Stimulated activated naive B cell treated with anti-CD40 and anti-IgM and Interleukin-4, amounts not matched to agents 10 μg/mL and 1 μg/mL and 100 μg/mL, for 72 hours (primary cell): ENCODE results near the gene DYNLRB1.
A peak's percentile ranks its signal among the peaks of the same experiment; 100 is the strongest.
"Not testable (repeated sequence)": the region's sequence is repeated elsewhere in the genome, so short reads cannot be mapped to it uniquely, and the experiment has no call there.

Experiments used
- ATAC-seq, 2 donors: fragments of 150-1000 bp; cut with Tn5 transposase; replicated peaks; 2 replicates each; pipeline ENCODE4 v1.10.0; 2021; ENCODE audit warnings: moderate library complexity in 1 of 2
- DNase-seq: peaks from one replicate; pipeline ENCODE4 v3.0.0; 2021
- H3K27ac Mint-ChIP-seq: one replicate; pipeline ENCODE4 v1.8.0; 2022; ENCODE audit warnings: mild to moderate bottlenecking, mixed read lengths
- H3K27me3 Mint-ChIP-seq, 2 donors: one replicate each; pipeline ENCODE4 v1.8.0; 2022; ENCODE audit warnings: mixed read lengths in 2 of 2
- H3K36me3 Mint-ChIP-seq, 2 donors: one replicate each; pipeline ENCODE4 v1.8.0; 2022; ENCODE audit warnings: mixed read lengths in 2 of 2, mild to moderate bottlenecking in 1 of 2
- H3K4me1 Mint-ChIP-seq, 2 donors: one replicate each; pipeline ENCODE4 v1.8.0; 2022; ENCODE audit warnings: mixed read lengths in 2 of 2, mild to moderate bottlenecking in 1 of 2
- H3K4me3 Mint-ChIP-seq, 2 donors: one replicate each; pipeline ENCODE4 v1.8.0; 2022; ENCODE audit warnings: mild to moderate bottlenecking in 2 of 2, mixed read lengths in 2 of 2, moderate library complexity in 1 of 2
- H3K9me3 Mint-ChIP-seq, 2 donors: one replicate each; pipeline ENCODE4 v1.8.0; 2022; ENCODE audit warnings: mixed read lengths in 2 of 2, mild to moderate bottlenecking in 1 of 2

DYNLRB1 gene

DNA sequence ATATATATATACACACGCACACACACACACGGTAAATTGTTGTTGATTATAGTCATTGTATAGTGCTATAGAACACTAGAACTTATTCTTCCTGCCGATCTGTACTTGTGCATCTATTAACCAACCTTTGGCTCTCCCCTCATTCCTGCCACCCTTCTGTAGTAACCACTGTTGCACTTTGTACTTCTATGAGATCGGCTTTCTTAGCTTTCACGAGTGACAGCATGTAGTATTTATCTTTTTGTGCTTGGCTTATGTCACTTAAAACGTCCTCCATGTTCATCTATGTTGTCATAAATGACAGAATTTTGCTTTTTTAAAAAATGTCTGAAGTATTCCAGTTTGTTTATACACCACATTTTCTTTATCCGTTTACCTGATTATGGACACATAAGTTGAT is 20.9 kb upstream of the DYNLRB1 start:
- DNase-seq (no peak), ATAC-seq (no peak)
- Mint-ChIP-seq H3K4me1 (peaks cover 11 to 27% of the 10 kb centered on the region in 2 donors), H3K27me3 (no peaks in the 10 kb centered on the region), H3K27ac (no peak overlapping the region), H3K36me3 (peaks cover 66 to 72% of the 10 kb centered on the region in 2 donors), H3K9me3 (peaks cover 2 to 12% of the 10 kb centered on the region in 2 donors), H3K4me3 (no peak overlapping the region)

DNA sequence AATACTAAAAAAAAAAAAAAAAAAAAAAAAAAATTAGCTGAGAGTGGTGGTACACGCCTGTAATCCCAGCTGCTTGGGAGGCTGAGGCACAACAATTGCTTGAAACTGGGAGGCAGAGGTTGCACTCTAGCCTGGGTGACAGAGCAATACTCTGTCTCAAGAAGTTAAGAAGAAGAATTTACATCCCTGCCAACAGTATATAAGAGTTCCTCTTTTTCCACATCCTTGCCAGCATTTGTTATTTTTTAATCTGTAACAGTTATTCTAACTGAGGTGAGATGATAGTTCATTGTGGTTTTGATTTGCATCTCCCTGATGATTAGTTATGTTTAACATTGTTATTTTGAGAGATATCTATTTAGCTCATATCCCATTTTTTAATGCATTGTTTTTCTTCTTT is 20.3 kb upstream of the DYNLRB1 start:
- Mint-ChIP-seq H3K27me3 (no peaks in the 10 kb centered on the region), H3K9me3 (peaks cover 8 to 15% of the 10 kb centered on the region in 2 donors), H3K4me1 (peaks cover 11 to 27% of the 10 kb centered on the region in 2 donors), H3K27ac (no peak overlapping the region), H3K36me3 (peaks cover 68 to 72% of the 10 kb centered on the region in 2 donors), H3K4me3 (no peak overlapping the region)
- ATAC-seq (no peak), DNase-seq (no peak)

DNA sequence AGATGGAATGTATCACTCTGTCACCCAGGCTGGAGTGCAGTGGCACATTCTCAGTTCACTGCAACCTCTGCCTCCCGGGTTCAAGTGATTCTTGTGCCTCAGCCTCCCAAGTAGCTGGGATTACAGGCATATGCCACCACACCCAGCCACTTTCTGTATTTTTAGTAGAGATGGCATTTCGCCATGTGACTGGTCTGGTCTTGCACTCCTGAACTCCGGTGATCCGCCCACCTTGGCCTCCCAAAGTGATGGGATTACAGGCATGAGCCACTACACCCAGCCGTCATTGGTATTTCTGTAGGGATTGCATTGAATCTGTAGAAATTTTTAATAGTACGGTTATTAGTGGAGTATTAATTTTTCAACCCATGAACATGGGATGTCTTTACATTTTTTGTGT is 18.6 kb upstream of the DYNLRB1 start:
- not testable (repeated sequence) for H3K27me3 Mint-ChIP-seq, H3K27ac Mint-ChIP-seq, ATAC-seq, DNase-seq, H3K4me3 Mint-ChIP-seq
- H3K36me3 Mint-ChIP-seq: peaks cover 68 to 73% of the 10 kb centered on the region in 2 donors
- peaks cover 8 to 15% of the 10 kb centered on the region in 2 donors for H3K9me3 Mint-ChIP-seq
- peaks cover 11 to 27% of the 10 kb centered on the region in 2 donors for H3K4me1 Mint-ChIP-seq

DNA sequence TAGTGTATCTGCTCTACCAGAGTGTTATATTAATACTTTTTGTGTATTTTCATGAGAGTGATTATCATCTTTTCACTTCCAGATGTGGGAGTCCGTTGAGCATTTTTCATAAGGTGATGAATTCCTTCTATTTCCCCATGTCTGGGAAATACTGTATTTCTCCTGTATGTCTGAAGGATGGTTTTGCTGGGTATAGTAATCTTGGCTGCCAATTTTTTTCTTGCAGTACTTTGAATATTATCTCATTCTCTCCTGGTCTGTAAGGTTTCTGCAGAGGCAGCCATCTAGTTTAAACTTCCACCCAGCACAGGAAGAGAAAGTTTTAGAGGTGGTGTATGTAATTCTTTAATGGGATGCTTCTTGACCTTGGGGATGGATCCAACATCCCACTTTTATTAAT is 15.4 kb upstream of the DYNLRB1 start:
- H3K27me3 Mint-ChIP-seq: no peaks in the 10 kb centered on the region
- H3K27ac Mint-ChIP-seq: peak overlapping the region; percentile 27
- H3K36me3 Mint-ChIP-seq: peaks cover 52 to 53% of the 10 kb centered on the region in 2 donors
- peaks cover 4 to 7% of the 10 kb centered on the region in 2 donors for H3K4me1 Mint-ChIP-seq
- DNase-seq: no peak
- no peak for ATAC-seq
- H3K9me3 Mint-ChIP-seq: peaks cover 8 to 15% of the 10 kb centered on the region in 2 donors
- H3K4me3 Mint-ChIP-seq: no peak overlapping the region

DNA sequence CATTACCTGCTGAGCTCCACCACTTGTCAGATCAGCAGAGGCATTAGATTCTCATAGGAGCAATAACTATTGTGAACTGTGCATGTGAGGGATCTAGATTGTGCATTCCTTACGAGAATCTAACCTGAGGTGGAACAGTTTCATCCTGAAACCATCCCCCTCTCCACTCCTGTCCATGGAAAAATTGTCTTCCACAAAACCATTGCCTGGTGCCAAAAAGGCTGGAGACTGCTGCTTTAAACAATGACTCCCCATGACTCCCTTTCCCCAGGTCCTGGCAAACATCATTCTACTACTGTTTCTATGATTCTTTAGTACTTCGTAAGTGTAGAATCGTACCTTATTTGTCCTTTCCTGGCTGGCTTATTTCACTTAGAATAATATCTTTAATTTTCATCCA is 9.7 kb upstream of the DYNLRB1 start:
- no peaks in the 10 kb centered on the region for H3K4me1 Mint-ChIP-seq
- H3K9me3 Mint-ChIP-seq: no peaks in the 10 kb centered on the region
- no peak overlapping the region for H3K4me3 Mint-ChIP-seq
- no peak for DNase-seq
- no peak for ATAC-seq
- H3K36me3 Mint-ChIP-seq: peaks cover 21 to 35% of the 10 kb centered on the region in 2 donors
- H3K27me3 Mint-ChIP-seq: no peaks in the 10 kb centered on the region
- no peak overlapping the region for H3K27ac Mint-ChIP-seq

DNA sequence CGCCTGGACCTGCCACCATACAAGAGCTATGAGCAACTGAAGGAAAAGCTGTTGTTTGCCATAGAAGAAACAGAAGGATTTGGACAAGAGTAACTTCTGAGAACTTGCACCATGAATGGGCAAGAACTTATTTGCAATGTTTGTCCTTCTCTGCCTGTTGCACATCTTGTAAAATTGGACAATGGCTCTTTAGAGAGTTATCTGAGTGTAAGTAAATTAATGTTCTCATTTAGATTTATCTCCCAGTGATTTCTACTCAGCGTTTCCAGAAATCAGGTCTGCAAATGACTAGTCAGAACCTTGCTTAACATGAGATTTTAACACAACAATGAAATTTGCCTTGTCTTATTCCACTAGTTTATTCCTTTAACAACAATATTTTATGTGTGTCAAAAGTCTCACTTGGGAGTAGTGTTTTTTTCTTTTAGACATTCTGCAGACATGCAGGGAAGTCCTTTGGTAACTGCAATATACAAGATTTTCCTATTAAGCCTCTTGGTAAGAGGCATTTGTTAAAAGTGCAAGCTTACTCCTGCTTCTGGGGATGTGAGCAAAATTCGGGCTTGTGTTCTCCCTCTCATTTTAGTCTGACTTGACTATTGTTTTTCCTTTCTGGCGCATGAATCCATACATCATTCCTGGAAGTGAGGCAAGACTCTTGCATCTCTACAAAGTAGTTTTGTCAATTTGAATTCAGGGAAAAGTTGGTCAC is 8.4 kb upstream of the DYNLRB1 start:
- H3K27ac Mint-ChIP-seq: no peak overlapping the region
- H3K4me1 Mint-ChIP-seq: no peaks in the 10 kb centered on the region
- H3K27me3 Mint-ChIP-seq: no peaks in the 10 kb centered on the region
- peaks cover 21 to 31% of the 10 kb centered on the region in 2 donors for H3K36me3 Mint-ChIP-seq
- no peak for ATAC-seq
- DNase-seq: no peak
- H3K9me3 Mint-ChIP-seq: no peaks in the 10 kb centered on the region
- no peak overlapping the region for H3K4me3 Mint-ChIP-seq

DNA sequence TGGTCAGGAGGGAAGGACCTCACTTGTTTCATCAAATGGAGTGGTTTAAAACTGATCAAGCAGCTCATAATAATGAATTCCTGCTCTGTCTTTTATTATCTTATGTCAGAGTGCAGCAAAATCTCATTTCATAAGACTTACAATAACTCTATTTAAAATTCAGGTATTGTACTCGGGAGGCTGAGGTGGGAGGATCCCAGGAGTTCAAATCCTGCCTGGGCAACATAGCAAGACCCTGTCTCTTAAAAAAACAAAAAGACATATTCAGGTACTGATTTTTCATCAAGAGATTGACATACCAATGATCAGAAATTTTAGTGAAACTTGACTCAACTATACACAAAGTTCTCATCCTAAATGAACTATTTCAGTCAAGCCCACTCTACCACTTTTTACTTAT is 5.6 kb upstream of the DYNLRB1 start:
- DNase-seq (no peak), ATAC-seq (no peak)
- Mint-ChIP-seq H3K27me3 (no peaks in the 10 kb centered on the region), H3K4me1 (peaks cover 15 to 21% of the 10 kb centered on the region in 2 donors), H3K4me3 (no peak overlapping the region), H3K27ac (no peak overlapping the region), H3K36me3 (peaks cover 21 to 30% of the 10 kb centered on the region in 2 donors), H3K9me3 (no peaks in the 10 kb centered on the region)

DNA sequence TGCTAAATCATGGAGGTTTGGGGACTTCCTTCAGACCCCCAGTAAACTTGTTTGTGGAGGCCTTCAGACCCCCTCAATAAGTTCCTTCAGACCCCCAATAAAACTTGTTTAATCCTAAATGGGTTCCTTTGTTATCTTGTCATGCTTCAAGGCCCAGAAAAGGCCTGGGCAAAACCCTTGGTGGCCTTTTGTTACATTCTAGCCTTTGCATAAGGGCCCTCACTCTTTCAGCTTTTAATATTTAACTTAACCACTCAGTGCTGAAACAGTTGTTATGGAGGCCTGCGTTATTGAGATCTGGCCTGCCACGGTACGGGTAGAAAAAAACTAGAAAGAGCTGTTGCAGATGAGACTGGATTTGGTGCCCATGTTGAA is 4.3 kb upstream of the DYNLRB1 start:
- Mint-ChIP-seq H3K36me3 (peaks cover 20 to 29% of the 10 kb centered on the region in 2 donors), H3K27me3 (no peaks in the 10 kb centered on the region), H3K4me3 (no peak overlapping the region), H3K27ac (no peak overlapping the region), H3K4me1 (peaks cover 15 to 22% of the 10 kb centered on the region in 2 donors), H3K9me3 (no peaks in the 10 kb centered on the region)
- ATAC-seq (no peak), DNase-seq (no peak)

DNA sequence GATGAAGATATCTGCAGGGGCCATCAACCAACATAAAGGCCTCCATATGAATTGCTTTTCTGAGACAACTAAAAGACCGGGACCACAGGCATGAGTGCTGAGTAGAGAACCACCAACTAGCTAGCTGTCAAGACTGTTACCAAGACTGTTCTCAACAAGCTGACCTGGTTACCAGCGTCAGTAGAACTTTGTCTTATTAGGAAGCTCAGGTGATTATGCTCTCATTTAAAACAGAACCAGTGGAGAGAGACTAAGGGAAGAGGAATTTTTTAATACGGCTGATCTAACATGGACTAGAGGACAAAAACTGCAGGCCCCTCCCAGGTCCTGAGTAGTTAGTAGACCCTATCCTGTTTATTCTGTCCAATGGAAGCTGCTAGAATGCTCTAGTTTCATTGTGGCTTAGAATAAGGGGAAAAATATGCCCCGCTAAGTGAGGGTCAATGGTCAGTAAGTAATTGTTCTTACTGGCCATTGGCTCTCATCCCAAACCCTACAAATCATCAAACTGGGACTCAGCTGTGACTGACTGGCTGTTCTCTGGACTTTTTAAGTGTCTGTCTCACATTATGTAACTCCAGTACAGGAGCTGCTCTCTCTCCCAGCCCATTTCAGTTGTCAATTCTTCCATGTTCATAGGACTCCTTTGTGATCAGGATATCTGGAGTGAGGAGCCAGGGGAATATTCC is 3.8 kb upstream of the DYNLRB1 start:
- DNase-seq (no peak), ATAC-seq (no peak)
- peaks cover 20 to 29% of the 10 kb centered on the region in 2 donors for H3K36me3 Mint-ChIP-seq
- no peaks in the 10 kb centered on the region for H3K9me3 Mint-ChIP-seq
- peaks cover 15 to 22% of the 10 kb centered on the region in 2 donors for H3K4me1 Mint-ChIP-seq
- H3K4me3 Mint-ChIP-seq: no peak overlapping the region
- H3K27me3 Mint-ChIP-seq: no peaks in the 10 kb centered on the region
- H3K27ac Mint-ChIP-seq: no peak overlapping the region

DNA sequence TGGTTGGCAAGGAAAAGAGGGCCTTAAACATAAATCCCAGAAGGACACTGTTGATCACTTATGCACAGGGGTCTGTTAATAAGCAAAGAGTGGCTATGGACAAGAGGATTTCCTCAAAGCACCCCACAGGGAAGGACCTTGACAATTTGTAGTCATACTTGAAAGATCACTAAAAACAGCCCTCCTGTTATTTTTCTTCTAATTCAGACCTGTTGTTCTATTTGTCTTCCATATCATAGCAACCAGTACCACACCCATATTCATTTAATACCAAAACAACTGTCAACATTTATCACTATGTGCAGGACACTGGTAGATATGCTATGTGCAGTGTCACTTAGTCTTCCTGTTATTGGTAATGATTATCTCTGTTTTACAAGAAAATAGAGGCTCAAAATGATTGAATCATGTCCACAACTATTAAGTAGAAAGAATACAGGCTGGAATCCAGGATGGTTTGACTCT is 3.2 kb upstream of the DYNLRB1 start:
- Mint-ChIP-seq H3K27ac (no peak overlapping the region), H3K4me3 (no peak overlapping the region), H3K27me3 (no peaks in the 10 kb centered on the region), H3K9me3 (no peaks in the 10 kb centered on the region), H3K4me1 (peaks cover 18 to 27% of the 10 kb centered on the region in 2 donors), H3K36me3 (peaks cover 17 to 23% of the 10 kb centered on the region in 2 donors)
- DNase-seq: no peak
- no peak for ATAC-seq

DNA sequence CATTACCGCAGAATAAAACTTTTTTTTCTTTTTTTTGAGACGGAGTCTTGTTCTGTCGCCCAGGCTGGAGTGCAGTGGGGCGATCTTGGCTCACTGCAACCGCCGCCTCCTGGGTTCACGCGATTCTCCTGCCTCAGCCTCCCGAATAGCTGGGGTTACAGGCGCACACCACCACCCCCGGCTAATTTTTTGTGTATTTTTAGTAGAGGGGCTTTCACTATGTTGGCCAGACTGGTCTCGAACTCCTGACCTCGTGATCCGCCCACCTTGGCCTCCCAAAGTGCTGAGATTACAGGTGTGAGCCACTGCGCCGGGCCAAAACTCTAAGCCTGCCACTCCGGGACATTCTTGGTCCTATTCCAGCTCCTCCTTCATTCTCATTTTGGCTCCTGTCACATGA is 2.2 kb upstream of the DYNLRB1 start:
- H3K36me3 Mint-ChIP-seq: peaks cover 16 to 22% of the 10 kb centered on the region in 2 donors
- not testable (repeated sequence) for ATAC-seq, DNase-seq, H3K27ac Mint-ChIP-seq, H3K9me3 Mint-ChIP-seq, H3K27me3 Mint-ChIP-seq
- peak overlapping the region in 1 of 2 donors; percentile 14 for H3K4me3 Mint-ChIP-seq
- peaks cover 24 to 37% of the 10 kb centered on the region in 2 donors for H3K4me1 Mint-ChIP-seq

DNA sequence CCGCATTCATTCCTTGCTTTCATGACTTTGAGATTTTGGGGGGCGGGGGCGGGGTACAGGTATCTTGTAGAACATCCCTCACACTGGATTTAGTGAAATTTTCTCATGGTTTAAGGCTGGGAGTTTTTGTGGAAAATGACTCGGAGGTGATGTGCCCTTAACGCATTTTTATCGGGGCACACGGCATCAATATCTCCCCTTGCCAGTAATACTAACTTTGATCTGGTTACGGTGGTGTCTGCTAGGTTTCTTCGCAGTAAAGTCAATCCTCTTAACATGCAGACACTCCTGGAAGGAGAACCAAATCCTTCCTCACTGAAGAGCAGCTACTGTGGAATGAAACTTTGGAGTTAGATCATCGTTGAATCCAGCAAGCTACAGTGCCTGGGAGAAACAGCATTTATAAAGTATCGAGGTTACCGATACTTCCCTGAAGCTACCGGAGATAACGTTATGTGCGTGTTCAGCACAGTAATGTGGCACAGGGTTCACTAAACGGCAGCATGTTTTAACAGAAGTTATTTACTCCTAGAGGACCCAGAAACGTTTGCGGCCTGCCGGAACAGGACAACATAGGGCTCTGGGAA is 1.2 kb upstream of the DYNLRB1 start:
- no peaks in the 10 kb centered on the region for H3K9me3 Mint-ChIP-seq

DNA sequence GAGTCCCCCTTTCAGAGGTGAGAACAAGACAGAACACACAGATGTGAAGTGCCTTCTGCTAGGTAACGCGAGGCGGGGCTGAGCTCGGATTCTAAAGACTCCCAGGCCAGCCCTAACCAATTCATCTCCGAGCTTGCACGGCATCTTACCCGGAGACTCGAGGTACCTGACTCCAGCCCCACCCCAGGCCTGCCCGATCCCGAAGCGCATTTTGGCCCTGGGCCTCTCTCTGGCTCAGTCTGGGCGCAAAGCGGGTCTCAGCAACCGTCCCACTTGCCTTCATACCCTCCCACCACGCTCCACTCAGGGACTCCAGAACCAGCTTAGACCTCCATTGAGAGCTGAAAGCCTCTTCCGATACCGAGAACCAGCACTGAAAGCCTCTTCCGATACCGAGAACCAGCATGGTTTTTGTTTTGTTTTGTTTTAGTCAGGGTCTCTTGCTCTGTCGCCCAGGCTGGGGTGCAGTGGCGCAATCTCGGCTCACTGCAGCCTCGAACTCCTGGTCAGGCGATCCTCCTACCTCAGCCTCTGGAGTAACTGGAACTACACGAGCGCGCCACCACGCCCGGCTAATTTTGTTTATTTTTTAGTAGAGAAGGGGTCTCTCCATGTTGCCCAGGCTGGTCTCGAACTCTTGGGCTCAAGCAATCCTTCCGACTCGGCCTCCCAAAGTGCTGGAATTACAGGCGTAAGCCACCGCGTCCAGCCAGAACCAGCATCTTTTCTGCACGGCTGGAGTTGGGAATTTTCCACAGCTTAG is 557 bp upstream of the DYNLRB1 start:
- Mint-ChIP-seq H3K4me3 (peak overlapping the region; percentile 95 to 99), H3K9me3 (no peaks in the 10 kb centered on the region), H3K27ac (peak overlapping the region; percentile 99), H3K36me3 (peaks cover 14 to 17% of the 10 kb centered on the region in 2 donors), H3K4me1 (peaks cover 24 to 42% of the 10 kb centered on the region in 2 donors), H3K27me3 (no peaks in the 10 kb centered on the region)
- DNase-seq (peak; percentile 66), ATAC-seq (peak; percentile 72 to 76)

More for the DNA sequence above, 1.2 kb upstream of the DYNLRB1 start:
- peaks cover 24 to 37% of the 10 kb centered on the region in 2 donors for H3K4me1 Mint-ChIP-seq
- peaks cover 14 to 21% of the 10 kb centered on the region in 2 donors for H3K36me3 Mint-ChIP-seq
- H3K27me3 Mint-ChIP-seq: no peaks in the 10 kb centered on the region
- DNase-seq (no peak), ATAC-seq (peak; percentile 10 to 21)
- H3K27ac Mint-ChIP-seq: peak overlapping the region; percentile 99
- peak overlapping the region; percentile 95 to 99 for H3K4me3 Mint-ChIP-seq

DNA sequence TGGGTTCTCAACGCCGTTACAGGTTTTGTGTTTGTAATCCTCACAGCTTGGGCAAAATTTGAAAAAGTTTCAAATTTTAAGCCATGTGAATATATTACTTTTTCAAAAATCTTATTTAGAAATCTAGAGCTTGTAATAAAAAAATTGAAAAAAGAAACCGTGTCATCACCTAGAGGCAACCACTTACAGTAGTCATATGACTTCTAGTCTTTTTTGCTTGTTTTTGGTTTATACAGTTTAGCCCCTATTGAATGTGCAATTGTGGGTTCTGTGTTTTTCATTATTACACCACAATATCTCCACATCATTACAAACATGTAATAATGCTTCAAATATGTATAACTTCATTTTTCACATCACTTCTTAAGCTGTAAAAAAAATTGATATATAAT is 888 bp downstream of the DYNLRB1 start:
- Mint-ChIP-seq H3K27me3 (no peaks in the 10 kb centered on the region), H3K36me3 (peaks cover 15 to 16% of the 10 kb centered on the region in 2 donors), H3K27ac (peak overlapping the region; percentile 99), H3K9me3 (no peaks in the 10 kb centered on the region), H3K4me3 (peak overlapping the region; percentile 95 to 99), H3K4me1 (peaks cover 30 to 55% of the 10 kb centered on the region in 2 donors)
- DNase-seq: no peak
- ATAC-seq: no peak
